ENCODE data around the gene IL17RC.

Gene IL17RC

GRCh38 chr3:9976721-9977709 is 60.1 kb downstream of the IL17RC start:
- peaks cover 9 to 76% of the 10 kb centered on the region in 2 donors for H3K36me3 ChIP-seq (replicated peaks in 1 of 2; ENCODE audit: control insufficient read depth in 2 of 2, insufficient read depth in 2 of 2, low read length in 2 of 2)
- no peaks in the 10 kb centered on the region for H3K79me1 ChIP-seq (ENCODE audit: low read depth, low read length)
- H3K18ac ChIP-seq (ENCODE audit: low read length), result no peak overlapping the region
- no peaks in the 10 kb centered on the region for H3K9me3 ChIP-seq (replicated peaks in 1 of 2; ENCODE audit: control insufficient read depth in 2 of 2, insufficient read depth in 1 of 2, low read depth in 1 of 2, low read length in 2 of 2)
- H2AK5ac ChIP-seq (ENCODE audit: low read depth, low read length), result no peak overlapping the region
- no CpG with 5 or more reads among the region's 7 CpGs for WGBS, 2 donors (ENCODE audit: extremely low coverage in 2 of 2, insufficient read length in 2 of 2, insufficient replicate concordance in 1 of 2)
- no peak overlapping the region for H4K91ac ChIP-seq (ENCODE audit: low read depth, low read length, poor library complexity)
- no peak for DNase-seq (ENCODE audit: low spot score)
- H3K4me2 ChIP-seq (ENCODE audit: insufficient read depth, low read length, poor library complexity, severe bottlenecking), result no peak overlapping the region
- H2BK5ac ChIP-seq (ENCODE audit: low read length), result no peak overlapping the region
- H3K4ac ChIP-seq (ENCODE audit: low read length), result no peak overlapping the region
- no peaks in the 10 kb centered on the region for H3K4me1 ChIP-seq (ENCODE audit: control insufficient read depth in 2 of 2, insufficient read depth in 1 of 2, low read depth in 1 of 2, low read length in 2 of 2)
- H2BK15ac ChIP-seq (ENCODE audit: low read length), result no peak overlapping the region
- H3K27ac ChIP-seq (replicated peaks; ENCODE audit: low read length), result no peak overlapping the region
- no peak overlapping the region for H3K4me3 ChIP-seq (ENCODE audit: low read length in 2 of 2)
- no peak overlapping the region for H3K23ac ChIP-seq (ENCODE audit: low read depth, low read length, poor library complexity)
- no peak overlapping the region for H4K8ac ChIP-seq (ENCODE audit: low read depth, low read length)
- no peak overlapping the region for H3K14ac ChIP-seq (ENCODE audit: low read length)
- H3K27me3 ChIP-seq (ENCODE audit: control insufficient read depth in 3 of 3, insufficient read depth in 3 of 3, low read depth in 1 of 3, low read length in 3 of 3), result no peaks in the 10 kb centered on the region
- no peak overlapping the region for H2BK12ac ChIP-seq (ENCODE audit: low read length)
- H2AFZ ChIP-seq (ENCODE audit: low read length), result no peak overlapping the region
- H2BK120ac ChIP-seq (ENCODE audit: low read depth, low read length), result no peak overlapping the region
- no peak overlapping the region for H3K9ac ChIP-seq (ENCODE audit: low read depth, low read length, poor library complexity)

- no peaks in the 10 kb centered on the region for H3K4me1 ChIP-seq (ENCODE audit: control insufficient read depth in 2 of 2, insufficient read depth in 1 of 2, low read depth in 1 of 2, low read length in 2 of 2)
- H2AFZ ChIP-seq (ENCODE audit: low read length), result no peak overlapping the region
- H3K79me1 ChIP-seq (ENCODE audit: low read depth, low read length), result no peaks in the 10 kb centered on the region
- DNase-seq (ENCODE audit: low spot score), result no peak
- H3K14ac ChIP-seq (ENCODE audit: low read length), result no peak overlapping the region
- H3K36me3 ChIP-seq (replicated peaks in 1 of 2; ENCODE audit: control insufficient read depth in 2 of 2, insufficient read depth in 2 of 2, low read length in 2 of 2), result peaks cover 6 to 75% of the 10 kb centered on the region in 2 donors
- H3K18ac ChIP-seq (ENCODE audit: low read length), result no peak overlapping the region
- no peak overlapping the region for H3K4ac ChIP-seq (ENCODE audit: low read length)
- no peak overlapping the region for H2BK15ac ChIP-seq (ENCODE audit: low read length)
- H3K4me3 ChIP-seq (ENCODE audit: low read length in 2 of 2), result no peak overlapping the region
- H4K8ac ChIP-seq (ENCODE audit: low read depth, low read length), result no peak overlapping the region
- no peak overlapping the region for H3K27ac ChIP-seq (replicated peaks; ENCODE audit: low read length)
- no peak overlapping the region for H2BK5ac ChIP-seq (ENCODE audit: low read length)
- H2AK5ac ChIP-seq (ENCODE audit: low read depth, low read length), result no peak overlapping the region
- H3K4me2 ChIP-seq (ENCODE audit: insufficient read depth, low read length, poor library complexity, severe bottlenecking), result no peak overlapping the region
- no peak overlapping the region for H2BK12ac ChIP-seq (ENCODE audit: low read length)
- H2BK120ac ChIP-seq (ENCODE audit: low read depth, low read length), result no peak overlapping the region
- no peak overlapping the region for H3K23ac ChIP-seq (ENCODE audit: low read depth, low read length, poor library complexity)
- no CpG with 5 or more reads among the region's 8 CpGs for WGBS, 2 donors (ENCODE audit: extremely low coverage in 2 of 2, insufficient read length in 2 of 2, insufficient replicate concordance in 1 of 2)
- H3K9me3 ChIP-seq (replicated peaks in 1 of 2; ENCODE audit: control insufficient read depth in 2 of 2, insufficient read depth in 1 of 2, low read depth in 1 of 2, low read length in 2 of 2), result no peaks in the 10 kb centered on the region
- no peak overlapping the region for H3K9ac ChIP-seq (ENCODE audit: low read depth, low read length, poor library complexity)
- H4K91ac ChIP-seq (ENCODE audit: low read depth, low read length, poor library complexity), result no peak overlapping the region
- H3K27me3 ChIP-seq (ENCODE audit: control insufficient read depth in 3 of 3, insufficient read depth in 3 of 3, low read depth in 1 of 3, low read length in 3 of 3), result no peaks in the 10 kb centered on the region
Observed at GRCh38 chr3:9978710-9979305, 61.9 kb downstream of the IL17RC start.

GRCh38 chr3:9980251-9980650 is 63.4 kb downstream of the IL17RC start:
- H2BK5ac ChIP-seq (ENCODE audit: low read length), result no peak overlapping the region
- H3K18ac ChIP-seq (ENCODE audit: low read length), result no peak overlapping the region
- no peak overlapping the region for H2AFZ ChIP-seq (ENCODE audit: low read length)
- H3K14ac ChIP-seq (ENCODE audit: low read length), result no peak overlapping the region
- no peak overlapping the region for H2BK15ac ChIP-seq (ENCODE audit: low read length)
- H3K23ac ChIP-seq (ENCODE audit: low read depth, low read length, poor library complexity), result no peak overlapping the region
- no peak overlapping the region for H3K4me2 ChIP-seq (ENCODE audit: insufficient read depth, low read length, poor library complexity, severe bottlenecking)
- H2BK12ac ChIP-seq (ENCODE audit: low read length), result no peak overlapping the region
- H3K9ac ChIP-seq (ENCODE audit: low read depth, low read length, poor library complexity), result no peak overlapping the region
- H3K27ac ChIP-seq (replicated peaks; ENCODE audit: low read length), result no peak overlapping the region
- H3K4me3 ChIP-seq (ENCODE audit: low read length in 2 of 2), result no peak overlapping the region
- H3K4ac ChIP-seq (ENCODE audit: low read length), result no peak overlapping the region
- WGBS, 2 donors (ENCODE audit: extremely low coverage in 2 of 2, insufficient read length in 2 of 2, insufficient replicate concordance in 1 of 2), result no CpG with 5 or more reads among the region's 2 CpGs
- H4K8ac ChIP-seq (ENCODE audit: low read depth, low read length), result no peak overlapping the region
- no peak overlapping the region for H2BK120ac ChIP-seq (ENCODE audit: low read depth, low read length)
- H3K4me1 ChIP-seq (ENCODE audit: control insufficient read depth in 2 of 2, insufficient read depth in 1 of 2, low read depth in 1 of 2, low read length in 2 of 2), result no peaks in the 10 kb centered on the region
- no peak for DNase-seq (ENCODE audit: low spot score)
- H4K91ac ChIP-seq (ENCODE audit: low read depth, low read length, poor library complexity), result no peak overlapping the region
- H3K36me3 ChIP-seq (replicated peaks in 1 of 2; ENCODE audit: control insufficient read depth in 2 of 2, insufficient read depth in 2 of 2, low read length in 2 of 2), result peaks cover 8 to 69% of the 10 kb centered on the region in 2 donors
- H3K79me1 ChIP-seq (ENCODE audit: low read depth, low read length), result peaks cover 3% of the 10 kb centered on the region
- no peaks in the 10 kb centered on the region for H3K27me3 ChIP-seq (ENCODE audit: control insufficient read depth in 3 of 3, insufficient read depth in 3 of 3, low read depth in 1 of 3, low read length in 3 of 3)
- H3K9me3 ChIP-seq (replicated peaks in 1 of 2; ENCODE audit: control insufficient read depth in 2 of 2, insufficient read depth in 1 of 2, low read depth in 1 of 2, low read length in 2 of 2), result no peaks in the 10 kb centered on the region
- H2AK5ac ChIP-seq (ENCODE audit: low read depth, low read length), result no peak overlapping the region
